HCEC 1CT (cell line): Measurements from ENCODE around the gene TRPM3.

Source experiments
- DNase-seq: peaks from one replicate; pipeline ENCODE4 v3.0.0-alpha.2; 2017

Gene TRPM3

GRCh38 chr9:70499621-70500020 lies 621.8 kb downstream of the TRPM3 start:
- DNase-seq, result no peak

- DNase-seq, result no peak
Observed at GRCh38 chr9:70498866-70499265, 622.6 kb downstream of the TRPM3 start.

GRCh38 chr9:70496244-70496643 lies 625.2 kb downstream of the TRPM3 start:
- no peak for DNase-seq

- no peak for DNase-seq
Observed at GRCh38 chr9:70495514-70495913, 625.9 kb downstream of the TRPM3 start.

GRCh38 chr9:70494221-70494620 lies 627.2 kb downstream of the TRPM3 start:
- no peak for DNase-seq

GRCh38 chr9:70493029-70493428 lies 628.4 kb downstream of the TRPM3 start:
- DNase-seq, result no peak

GRCh38 chr9:70492319-70492777 lies 629.1 kb downstream of the TRPM3 start:
- DNase-seq, result no peak

- DNase-seq, result no peak
Observed at GRCh38 chr9:70491426-70492318, 629.7 kb downstream of the TRPM3 start.

- peak; percentile 38 for DNase-seq
Observed at GRCh38 chr9:70490478-70490877, 630.9 kb downstream of the TRPM3 start.

- DNase-seq, result no peak
Observed at GRCh38 chr9:70488793-70489105, 632.7 kb downstream of the TRPM3 start.

- peak; percentile 15 for DNase-seq
Observed at GRCh38 chr9:70488098-70488792, 633.2 kb downstream of the TRPM3 start.

GRCh38 chr9:70486127-70486526 lies 635.3 kb downstream of the TRPM3 start:
- DNase-seq, result no peak

- DNase-seq, result no peak
Observed at GRCh38 chr9:70485273-70485858, 636.1 kb downstream of the TRPM3 start.

- DNase-seq, result peak; percentile 81
Observed at GRCh38 chr9:70484232-70485130, 636.9 kb downstream of the TRPM3 start.

- no peak for DNase-seq
Observed at GRCh38 chr9:70481471-70481870, 640.0 kb downstream of the TRPM3 start.

- DNase-seq, result peak; percentile 87
Observed at GRCh38 chr9:70480405-70480980, 640.9 kb downstream of the TRPM3 start.

GRCh38 chr9:70479880-70480291 lies 641.5 kb downstream of the TRPM3 start:
- peak; percentile 88 for DNase-seq
